HepG2 (cell line): ENCODE data around the gene KHNYN. TPM values are rescaled to one million over a fixed set of nuclear protein-coding genes. Genes with fewer than 3 reads are reported as not detected.

Source experiments
- ELF3 ChIP-seq: IDR thresholded peaks from 2 replicates; pipeline ENCODE4 v1.6.1; 2016; ENCODE audit warnings: missing genetic modification reagents, missing compliant biosample characterization
- HDAC1 ChIP-seq: sonication (generic); formaldehyde crosslinking; IDR thresholded peaks from 2 replicates; pipeline ENCODE4 v1.5.1; 2020; ENCODE audit warnings: mild to moderate bottlenecking, missing genetic modification reagents
- MEF2D ChIP-seq: sonication (generic); formaldehyde crosslinking; IDR thresholded peaks from 2 replicates; pipeline ENCODE4 v1.5.1; 2020; ENCODE audit warnings: mild to moderate bottlenecking, missing genetic modification reagents
- MTA3 ChIP-seq: sonication (generic); formaldehyde crosslinking; IDR thresholded peaks from 2 replicates; pipeline ENCODE4 v1.4.0; 2020; ENCODE audit warnings: missing genetic modification reagents
- PAF1 ChIP-seq: IDR thresholded peaks from 2 replicates; pipeline ENCODE4 v1.6.1; 2016; ENCODE audit warnings: missing genetic modification reagents, missing compliant biosample characterization
- RNF2 ChIP-seq: fragments of 450-650 bp; conservative IDR thresholded peaks from 2 replicates; pipeline ENCODE4 v1.6.1; 2016; ENCODE audit warnings: low read depth
- SAP130 ChIP-seq: IDR thresholded peaks from 2 replicates; pipeline ENCODE4 v1.6.1; 2016; ENCODE audit warnings: low read depth
- SMC3 ChIP-seq: IDR thresholded peaks from 2 replicates; pipeline ENCODE4 v1.6.1; 2011; ENCODE audit warnings: low read length, improper control_type of control experiment
- SNAI1 ChIP-seq: sonication (generic); formaldehyde crosslinking; IDR thresholded peaks from 2 replicates; pipeline ENCODE4 v1.5.0; 2020; ENCODE audit warnings: mild to moderate bottlenecking, missing genetic modification reagents, borderline replicate concordance
- STAG1 ChIP-seq: sonication (generic); formaldehyde crosslinking; IDR thresholded peaks from 2 replicates; pipeline ENCODE4 v1.4.0; 2020; ENCODE audit warnings: missing genetic modification reagents
- ZC3H13 ChIP-seq: sonication (generic); formaldehyde crosslinking; IDR thresholded peaks from 2 replicates; pipeline ENCODE4 v1.8.1; 2023; ENCODE audit warnings: mild to moderate bottlenecking, missing genetic modification reagents, moderate library complexity
- ZFP82 ChIP-seq: sonication (generic); formaldehyde crosslinking; IDR thresholded peaks from 2 replicates; pipeline ENCODE4 v1.5.1; 2020; ENCODE audit warnings: mild to moderate bottlenecking, missing genetic modification reagents, borderline replicate concordance
- ZNF124 ChIP-seq: sonication (generic); formaldehyde crosslinking; IDR thresholded peaks from 2 replicates; pipeline ENCODE4 v1.4.0; 2020; ENCODE audit warnings: missing genetic modification reagents
- ZNF274 ChIP-seq: sonication (generic); formaldehyde crosslinking; IDR thresholded peaks from 2 replicates; pipeline ENCODE4 v1.5.1; 2020; ENCODE audit warnings: mild to moderate bottlenecking, missing genetic modification reagents
- ZNF30 ChIP-seq: sonication (generic); formaldehyde crosslinking; IDR thresholded peaks from 2 replicates; pipeline ENCODE4 v1.5.0; 2020; ENCODE audit warnings: mild to moderate bottlenecking, missing genetic modification reagents
- ZNF607 ChIP-seq: sonication (generic); formaldehyde crosslinking; IDR thresholded peaks from 2 replicates; pipeline ENCODE4 v1.5.1; 2020; ENCODE audit warnings: missing genetic modification reagents, mild to moderate bottlenecking, borderline replicate concordance
- polyA plus RNA-seq, 8 experiments: library from polyadenylated mRNA; depleted of rRNA in 3 of 8; stranded (reverse) in 7 of 8; unstranded in 1 of 8; fragments of >200 nt; fragmentation: Illumina TruSeq in 4 of 8; extraction: Trizol in 4 of 8; gene quantifications; 2 replicates each; pipeline versions ENCODE4 v1.2.1 to v1.2.3, GENCODE V29; 2011 to 2016; ENCODE audit warnings: low read depth in 4 of 8, missing spikeins in 1 of 8, mixed read lengths in 1 of 8; ENCODE audit not compliant: insufficient read depth in 1 of 8
- total RNA-seq, 5 experiments: library from RNA; depleted of rRNA; stranded (reverse); fragments of >200 nt; fragmentation: Illumina TruSeq; extraction: Trizol; gene quantifications; 2 replicates each; pipeline ENCODE4 v1.2.3, GENCODE V29; 2016; ENCODE audit warnings: low read depth in 1 of 5
- TF ChIP-seq, protein P1 (sequence below): sonication (generic); formaldehyde crosslinking; IDR thresholded peaks from 2 replicates; pipeline ENCODE4 v1.5.0; 2020; ENCODE audit warnings: missing genetic modification reagents, mild to moderate bottlenecking, borderline replicate concordance
- TF ChIP-seq, protein P2 (sequence below): sonication (generic); formaldehyde crosslinking; IDR thresholded peaks from 2 replicates; pipeline ENCODE4 v1.5.0; 2020; ENCODE audit warnings: mild to moderate bottlenecking, missing genetic modification reagents
- TF ChIP-seq, protein P3 (sequence below): sonication (generic); formaldehyde crosslinking; IDR thresholded peaks from 2 replicates; pipeline ENCODE4 v1.8.0; 2022; ENCODE audit warnings: mild to moderate bottlenecking, missing genetic modification reagents
- TF ChIP-seq, protein P4 (sequence below): sonication (generic); formaldehyde crosslinking; IDR thresholded peaks from 2 replicates; pipeline ENCODE4 v1.5.0; 2020; ENCODE audit warnings: mild to moderate bottlenecking, missing genetic modification reagents, borderline replicate concordance
- TF ChIP-seq, protein P5 (sequence below): IDR thresholded peaks from 2 replicates; pipeline ENCODE4 v1.6.1; 2016; ENCODE audit warnings: low read depth
- TF ChIP-seq, protein P6 (sequence below): sonication (generic); formaldehyde crosslinking; IDR thresholded peaks from 2 replicates; pipeline ENCODE4 v1.5.1; 2020; ENCODE audit warnings: missing genetic modification reagents, mild to moderate bottlenecking, borderline replicate concordance

KHNYN gene
- total and polyA plus RNA-seq, 2 of the 13 experiments (the other 11 are each of a cell fraction or from before 2014, with no cell fraction given): 52.8 to 75.7 TPM

DNA sequence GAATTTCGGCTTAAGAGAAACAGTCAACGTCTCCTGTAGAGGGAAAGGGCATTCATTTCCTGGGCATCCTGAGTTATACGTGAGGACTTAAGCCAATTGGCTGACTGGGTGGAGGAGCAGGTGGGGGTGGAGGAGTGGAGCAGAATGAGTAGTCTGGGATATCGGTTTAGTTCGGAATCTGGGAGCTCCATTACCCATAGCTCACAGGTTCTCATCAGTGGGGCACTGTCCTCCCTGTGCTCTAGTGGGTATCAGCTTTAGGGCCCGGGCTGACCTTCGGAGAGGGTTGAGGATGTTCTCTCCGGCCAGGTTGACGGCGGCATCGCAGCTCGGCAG lies 12.1 kb downstream of the KHNYN start (continued):
- TF ChIP-seq, protein P1, sequence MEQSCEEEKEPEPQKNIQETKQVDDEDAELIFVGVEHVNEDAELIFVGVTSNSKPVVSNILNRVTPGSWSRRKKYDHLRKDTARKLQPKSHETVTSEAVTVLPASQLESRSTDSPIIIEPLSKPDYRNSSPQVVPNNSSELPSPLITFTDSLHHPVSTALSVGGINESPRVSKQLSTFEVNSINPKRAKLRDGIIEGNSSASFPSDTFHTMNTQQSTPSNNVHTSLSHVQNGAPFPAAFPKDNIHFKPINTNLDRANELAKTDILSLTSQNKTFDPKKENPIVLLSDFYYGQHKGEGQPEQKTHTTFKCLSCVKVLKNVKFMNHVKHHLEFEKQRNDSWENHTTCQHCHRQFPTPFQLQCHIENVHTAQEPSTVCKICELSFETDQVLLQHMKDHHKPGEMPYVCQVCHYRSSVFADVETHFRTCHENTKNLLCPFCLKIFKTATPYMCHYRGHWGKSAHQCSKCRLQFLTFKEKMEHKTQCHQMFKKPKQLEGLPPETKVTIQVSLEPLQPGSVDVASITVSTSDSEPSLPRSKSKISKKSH (CRISPR knock-in tag): no peak
- no peak for TF ChIP-seq ZNF30 (CRISPR knock-in tag)
- TF ChIP-seq, protein P2, sequence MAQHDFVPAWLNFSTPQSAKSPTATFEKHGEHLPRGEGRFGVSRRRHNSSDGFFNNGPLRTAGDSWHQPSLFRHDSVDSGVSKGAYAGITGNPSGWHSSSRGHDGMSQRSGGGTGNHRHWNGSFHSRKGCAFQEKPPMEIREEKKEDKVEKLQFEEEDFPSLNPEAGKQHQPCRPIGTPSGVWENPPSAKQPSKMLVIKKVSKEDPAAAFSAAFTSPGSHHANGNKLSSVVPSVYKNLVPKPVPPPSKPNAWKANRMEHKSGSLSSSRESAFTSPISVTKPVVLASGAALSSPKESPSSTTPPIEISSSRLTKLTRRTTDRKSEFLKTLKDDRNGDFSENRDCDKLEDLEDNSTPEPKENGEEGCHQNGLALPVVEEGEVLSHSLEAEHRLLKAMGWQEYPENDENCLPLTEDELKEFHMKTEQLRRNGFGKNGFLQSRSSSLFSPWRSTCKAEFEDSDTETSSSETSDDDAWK (CRISPR knock-in tag): no peak
- no peak for TF ChIP-seq ZNF607 (CRISPR knock-in tag)
- no peak for TF ChIP-seq STAG1 (CRISPR knock-in tag)
- peak; percentile 7; the same call in 1 of the 2 replicates for TF ChIP-seq PAF1 (CRISPR knock-in tag)
- TF ChIP-seq ZC3H13 (CRISPR knock-in tag): no peak
- no peak for TF ChIP-seq HDAC1 (CRISPR knock-in tag)
- TF ChIP-seq ZNF274 (CRISPR knock-in tag): no peak
- peak; percentile 100; the same call in 1 of the 2 replicates for TF ChIP-seq SNAI1 (CRISPR knock-in tag)
- TF ChIP-seq, protein P3, sequence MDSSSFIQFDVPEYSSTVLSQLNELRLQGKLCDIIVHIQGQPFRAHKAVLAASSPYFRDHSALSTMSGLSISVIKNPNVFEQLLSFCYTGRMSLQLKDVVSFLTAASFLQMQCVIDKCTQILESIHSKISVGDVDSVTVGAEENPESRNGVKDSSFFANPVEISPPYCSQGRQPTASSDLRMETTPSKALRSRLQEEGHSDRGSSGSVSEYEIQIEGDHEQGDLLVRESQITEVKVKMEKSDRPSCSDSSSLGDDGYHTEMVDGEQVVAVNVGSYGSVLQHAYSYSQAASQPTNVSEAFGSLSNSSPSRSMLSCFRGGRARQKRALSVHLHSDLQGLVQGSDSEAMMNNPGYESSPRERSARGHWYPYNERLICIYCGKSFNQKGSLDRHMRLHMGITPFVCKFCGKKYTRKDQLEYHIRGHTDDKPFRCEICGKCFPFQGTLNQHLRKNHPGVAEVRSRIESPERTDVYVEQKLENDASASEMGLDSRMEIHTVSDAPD (CRISPR knock-in tag): no peak
- TF ChIP-seq RNF2: 0 out of 2 replicates have a peak, but pooled peaks have one; percentile 24
- no peak for TF ChIP-seq SMC3
- 0 out of 2 replicates have a peak, but pooled peaks have one; percentile 76 for TF ChIP-seq ZFP82
- no peak for TF ChIP-seq SAP130 (CRISPR knock-in tag)
- TF ChIP-seq ELF3 (CRISPR knock-in tag): no peak
- TF ChIP-seq, protein P4, sequence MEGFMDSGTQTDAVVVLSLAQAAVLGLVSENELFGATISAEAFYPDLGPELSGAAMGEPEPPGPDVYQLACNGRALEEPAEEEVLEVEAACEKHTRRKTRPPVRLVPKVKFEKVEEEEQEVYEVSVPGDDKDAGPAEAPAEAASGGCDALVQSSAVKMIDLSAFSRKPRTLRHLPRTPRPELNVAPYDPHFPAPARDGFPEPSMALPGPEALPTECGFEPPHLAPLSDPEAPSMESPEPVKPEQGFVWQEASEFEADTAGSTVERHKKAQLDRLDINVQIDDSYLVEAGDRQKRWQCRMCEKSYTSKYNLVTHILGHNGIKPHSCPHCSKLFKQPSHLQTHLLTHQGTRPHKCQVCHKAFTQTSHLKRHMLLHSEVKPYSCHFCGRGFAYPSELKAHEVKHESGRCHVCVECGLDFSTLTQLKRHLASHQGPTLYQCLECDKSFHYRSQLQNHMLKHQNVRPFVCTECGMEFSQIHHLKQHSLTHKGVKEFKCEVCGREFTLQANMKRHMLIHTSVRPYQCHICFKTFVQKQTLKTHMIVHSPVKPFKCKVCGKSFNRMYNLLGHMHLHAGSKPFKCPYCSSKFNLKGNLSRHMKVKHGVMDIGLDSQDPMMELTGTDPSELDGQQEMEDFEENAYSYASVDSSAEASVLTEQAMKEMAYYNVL (CRISPR knock-in tag): no peak
- no peak for TF ChIP-seq ZNF124 (CRISPR knock-in tag)
- TF ChIP-seq MEF2D (CRISPR knock-in tag): no peak
- no peak for TF ChIP-seq MTA3 (CRISPR knock-in tag)
- TF ChIP-seq, protein P5, sequence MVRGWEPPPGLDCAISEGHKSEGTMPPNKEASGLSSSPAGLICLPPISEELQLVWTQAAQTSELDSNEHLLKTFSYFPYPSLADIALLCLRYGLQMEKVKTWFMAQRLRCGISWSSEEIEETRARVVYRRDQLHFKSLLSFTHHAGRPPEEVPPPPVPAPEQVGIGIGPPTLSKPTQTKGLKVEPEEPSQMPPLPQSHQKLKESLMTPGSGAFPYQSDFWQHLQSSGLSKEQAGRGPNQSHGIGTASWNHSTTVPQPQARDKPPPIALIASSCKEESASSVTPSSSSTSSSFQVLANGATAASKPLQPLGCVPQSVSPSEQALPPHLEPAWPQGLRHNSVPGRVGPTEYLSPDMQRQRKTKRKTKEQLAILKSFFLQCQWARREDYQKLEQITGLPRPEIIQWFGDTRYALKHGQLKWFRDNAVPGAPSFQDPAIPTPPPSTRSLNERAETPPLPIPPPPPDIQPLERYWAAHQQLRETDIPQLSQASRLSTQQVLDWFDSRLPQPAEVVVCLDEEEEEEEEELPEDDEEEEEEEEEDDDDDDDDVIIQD (CRISPR knock-in tag): no peak
- TF ChIP-seq, protein P6, sequence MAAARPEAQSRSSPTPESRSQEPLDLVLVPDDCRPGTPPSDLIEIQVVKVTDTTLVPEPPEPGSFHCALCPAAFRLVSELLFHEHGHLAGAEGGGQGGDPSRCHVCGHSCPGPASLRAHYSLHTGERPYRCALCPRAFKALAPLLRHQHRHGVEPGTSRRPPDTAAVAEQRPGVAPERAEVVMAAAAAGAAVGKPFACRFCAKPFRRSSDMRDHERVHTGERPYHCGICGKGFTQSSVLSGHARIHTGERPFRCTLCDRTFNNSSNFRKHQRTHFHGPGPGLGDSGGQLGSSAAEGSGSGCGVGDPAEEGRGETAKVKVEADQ (CRISPR knock-in tag): 0 out of 2 replicates have a peak, but pooled peaks have one; percentile 43
